ENCODE results near the gene TMUB2.

DNA sequence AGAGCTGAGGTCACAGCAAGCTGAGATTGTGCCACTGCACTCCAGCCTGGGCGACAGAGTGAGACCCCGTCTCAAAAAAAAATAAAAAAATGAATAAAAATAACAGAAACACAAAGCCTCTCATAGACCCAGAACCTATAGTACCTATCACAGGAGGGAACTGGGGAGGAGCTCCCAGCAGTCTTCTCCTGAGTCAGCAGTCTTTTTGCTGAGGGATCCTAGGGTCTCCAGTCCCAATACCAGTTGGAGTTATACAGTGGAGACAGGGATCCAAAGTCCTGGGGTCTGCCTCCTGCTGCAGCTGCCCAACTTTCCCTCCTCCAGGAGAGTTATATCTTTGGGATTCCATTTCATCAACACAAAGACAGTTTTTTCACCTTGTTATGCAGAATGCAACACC, 3.7 kb upstream of the TMUB2 start:
- TF ChIP-seq, protein P1, sequence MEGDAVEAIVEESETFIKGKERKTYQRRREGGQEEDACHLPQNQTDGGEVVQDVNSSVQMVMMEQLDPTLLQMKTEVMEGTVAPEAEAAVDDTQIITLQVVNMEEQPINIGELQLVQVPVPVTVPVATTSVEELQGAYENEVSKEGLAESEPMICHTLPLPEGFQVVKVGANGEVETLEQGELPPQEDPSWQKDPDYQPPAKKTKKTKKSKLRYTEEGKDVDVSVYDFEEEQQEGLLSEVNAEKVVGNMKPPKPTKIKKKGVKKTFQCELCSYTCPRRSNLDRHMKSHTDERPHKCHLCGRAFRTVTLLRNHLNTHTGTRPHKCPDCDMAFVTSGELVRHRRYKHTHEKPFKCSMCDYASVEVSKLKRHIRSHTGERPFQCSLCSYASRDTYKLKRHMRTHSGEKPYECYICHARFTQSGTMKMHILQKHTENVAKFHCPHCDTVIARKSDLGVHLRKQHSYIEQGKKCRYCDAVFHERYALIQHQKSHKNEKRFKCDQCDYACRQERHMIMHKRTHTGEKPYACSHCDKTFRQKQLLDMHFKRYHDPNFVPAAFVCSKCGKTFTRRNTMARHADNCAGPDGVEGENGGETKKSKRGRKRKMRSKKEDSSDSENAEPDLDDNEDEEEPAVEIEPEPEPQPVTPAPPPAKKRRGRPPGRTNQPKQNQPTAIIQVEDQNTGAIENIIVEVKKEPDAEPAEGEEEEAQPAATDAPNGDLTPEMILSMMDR (IDR thresholded peaks at IDR 0.05) = no peak
- TF ChIP-seq POLR2AphosphoS5 (IDR thresholded peaks at IDR 0.05) = no peak
- no peak for TF ChIP-seq POLR2A (IDR thresholded peaks at IDR 0.05)
